Panc1 (cell line): ENCODE measurements around the gene SELENOT. TPM values are rescaled to one million over a fixed set of nuclear protein-coding genes. Genes with fewer than 3 reads are reported as not detected.

Source experiments
- ATAC-seq: fragments of 200-7000 bp; cut with Tn5 transposase; 2 replicates; pipeline ENCODE4 v1.9.1; 2020; ENCODE audit warnings: mild to moderate bottlenecking, moderate library complexity
- BruUV-seq: library from RNA; stranded (reverse); fragments of 400-500 nt; replicated peaks from 2 replicates; lab custom pipeline; 2021; lab: Mats Ljungman, UMichigan
- CTCF ChIA-PET: fragments of 300-600 bp; sonication (Branson Sonifier 250); formaldehyde crosslinking; loops from one replicate; lab custom pipeline; 2022; ENCODE audit warnings: antibody characterized with exemption; lab: Charles Lee
- POLR2A ChIA-PET: fragments of 300-600 bp; sonication (Branson Sonifier 250); formaldehyde crosslinking; loops from one replicate; lab custom pipeline; 2022; ENCODE audit warnings: antibody characterized with exemption; lab: Charles Lee
- DNase-seq: peaks from one replicate; pipeline ENCODE4 v3.0.0-alpha.2; 2010; ENCODE audit warnings: low read depth, low spot score
- H3K27ac ChIP-seq: 2 replicates; pipeline ENCODE4 v1.5.1; 2011; ENCODE audit warnings: mild to moderate bottlenecking, low read length, inconsistent platforms
- H3K27me3 ChIP-seq: fragments of 200-500 bp; sonication (Bioruptor generic); 2 replicates; pipeline ENCODE4 v1.6.0; 2014; ENCODE audit warnings: low read length, inconsistent platforms; ENCODE audit not compliant: control insufficient read depth, insufficient read depth
- H3K36me3 ChIP-seq: fragments of 200-500 bp; sonication (Bioruptor generic); 2 replicates; pipeline ENCODE4 v1.5.1; 2014; ENCODE audit warnings: inconsistent platforms, mild to moderate bottlenecking, low read length, moderate library complexity; ENCODE audit not compliant: control insufficient read depth, insufficient read depth
- H3K4me1 ChIP-seq: 2 replicates; pipeline ENCODE4 v1.5.1; 2011; ENCODE audit warnings: inconsistent platforms, mild to moderate bottlenecking, low read length, moderate library complexity; ENCODE audit not compliant: control insufficient read depth, insufficient read depth
- H3K4me3 ChIP-seq, 2 experiments: 2 replicates each; pipeline ENCODE4 v1.5.1; 2011 to 2012; ENCODE audit warnings: low read depth in 2 of 2, low read length in 2 of 2, mild to moderate bottlenecking in 2 of 2, inconsistent platforms in 1 of 2, moderate library complexity in 1 of 2
- H3K9me3 ChIP-seq: fragments of 200-500 bp; sonication (Bioruptor generic); 2 replicates; pipeline ENCODE4 v1.5.1; 2014; ENCODE audit warnings: low read depth, mild to moderate bottlenecking, inconsistent platforms, low read length, moderate library complexity; ENCODE audit not compliant: control insufficient read depth, insufficient read depth
- CTCF ChIP-seq: fragments of 450-650 bp; IDR thresholded peaks from 2 replicates; pipeline ENCODE4 v1.5.1; 2017; ENCODE audit warnings: mild to moderate bottlenecking
- POLR2AphosphoS5 ChIP-seq: IDR thresholded peaks from 2 replicates; pipeline ENCODE4 v1.6.1; 2012; ENCODE audit warnings: mild to moderate bottlenecking, low read depth, low read length, moderate library complexity
- REST ChIP-seq, 2 experiments: IDR thresholded peaks; 2 replicates each; pipeline ENCODE4 v1.6.1; 2011 to 2012; ENCODE audit warnings: low read depth in 2 of 2, control low read depth in 1 of 2, low read length in 1 of 2, mild to moderate bottlenecking in 1 of 2, moderate library complexity in 1 of 2; ENCODE audit not compliant: insufficient read depth in 1 of 2
- SIN3A ChIP-seq: IDR thresholded peaks from 2 replicates; pipeline ENCODE4 v1.6.1; 2012; ENCODE audit warnings: low read depth, mild to moderate bottlenecking, low read length, moderate library complexity, borderline replicate concordance; ENCODE audit not compliant: insufficient read depth
- TCF7L2 ChIP-seq: IDR thresholded peaks from 2 replicates; pipeline ENCODE4 v1.6.1; 2011; ENCODE audit warnings: mild to moderate bottlenecking, low read depth, low read length, inconsistent platforms
- in situ Hi-C: cut with HindIII; loops from 2 replicates; pipeline ENCODE4 v1.10.0; 2016; ENCODE audit warnings: low sequenced_read_pairs, low pct_unique_long_range_greater_than_20kb
- intact Hi-C: fragments of 100-400 bp; cut with micrococcal nuclease; formaldehyde crosslinking; loops from one replicate; pipeline ENCODE4 v1.10.0; 2022; ENCODE audit not compliant: unreplicated experiment
- total RNA-seq: library from RNA; stranded (reverse); gene quantifications from one replicate; pipeline ENCODE4 v1.2.1, GENCODE V29; 2021; ENCODE audit not compliant: unreplicated experiment

The SELENOT gene
- total RNA-seq, 1 experiment from 2014 or later, result 114 TPM

GRCh38 chr3:150675587-150675986 lies 72.5 kb downstream of the SELENOT start:
- intact Hi-C loops, result no loop called here
- no peaks in the 10 kb centered on the region for H3K36me3 ChIP-seq
- ATAC-seq, result no peak
- no peak overlapping the region for H3K4me3 ChIP-seq
- in situ Hi-C loops, result no loop called here
- peaks cover 6% of the 10 kb centered on the region; the same call in 1 of the 2 replicates for H3K9me3 ChIP-seq
- H3K27me3 ChIP-seq, result no peaks in the 10 kb centered on the region
- TF ChIP-seq REST (IDR thresholded peaks at IDR 0.05; ENCODE audit: insufficient read depth in 1 of 2, low read depth in 2 of 2, low read length in 1 of 2) (no peak), SIN3A (no peak), TCF7L2 (no peak), POLR2AphosphoS5 (no peak), CTCF (no peak)
- POLR2A ChIA-PET, result interaction anchor here (0.5 kb wide), 1 partner anchor 28 kb away, joined by 3 read pairs; the partner anchor contains the start of gene ERICH6
- CTCF ChIA-PET, result no interaction called here
- no TSS peak for BruUV-seq
- no peaks in the 10 kb centered on the region for H3K4me1 ChIP-seq
- no peak overlapping the region for H3K27ac ChIP-seq
- DNase-seq, result no peak

Other genes starting within 250 kb of the SELENOT start
- 43.1 TPM for gene TSC22D2, start 195.0 kb upstream of the SELENOT start, total RNA-seq
- gene SERP1, start 56.8 kb upstream of the SELENOT start, total RNA-seq, result 75.0 TPM
- 70.0 TPM for gene EIF2A, start 56.5 kb upstream of the SELENOT start, total RNA-seq
- gene ERICH6, start 100.6 kb downstream of the SELENOT start, total RNA-seq, result 0.28 TPM
- gene SIAH2, start 159.8 kb downstream of the SELENOT start, total RNA-seq, result 24.0 TPM